Osteoblast (primary cell): Measurements from ENCODE around the gene MPHOSPH8. TPM values are rescaled to one million over a fixed set of nuclear protein-coding genes. Genes with fewer than 3 reads are reported as not detected.
A peak's percentile ranks its signal among the peaks of the same experiment; 100 is the strongest.

ENCODE experiments used
- DNase-seq: peaks from one replicate; pipeline ENCODE4 v3.0.0; 2011; ENCODE audit warnings: low spot score, mixed read lengths; ENCODE audit not compliant: insufficient read length; ENCODE audit errors: missing footprints
- H2AFZ ChIP-seq: 2 replicates; pipeline ENCODE4 v1.6.0; 2011; ENCODE audit warnings: mild to moderate bottlenecking, low read length
- H3K27ac ChIP-seq: 2 replicates; pipeline ENCODE4 v1.5.1; 2011; ENCODE audit warnings: mild to moderate bottlenecking, low read depth, low read length, moderate library complexity
- H3K27me3 ChIP-seq: 2 replicates; pipeline ENCODE4 v1.6.0; 2012; ENCODE audit warnings: mild to moderate bottlenecking, control low read depth, inconsistent platforms, low read length, moderate library complexity; ENCODE audit not compliant: insufficient read depth
- H3K36me3 ChIP-seq: 2 replicates; pipeline ENCODE4 v1.5.1; 2011; ENCODE audit warnings: mild to moderate bottlenecking, low read length, control low read depth, moderate library complexity; ENCODE audit not compliant: insufficient read depth
- H3K4me1 ChIP-seq: 2 replicates; pipeline ENCODE4 v1.5.1; 2011; ENCODE audit warnings: mild to moderate bottlenecking, low read length, control low read depth, moderate library complexity; ENCODE audit not compliant: insufficient read depth
- H3K4me2 ChIP-seq: 2 replicates; pipeline ENCODE4 v1.6.0; 2011; ENCODE audit warnings: mild to moderate bottlenecking, low read length; ENCODE audit not compliant: insufficient read depth
- H3K4me3 ChIP-seq: fragments of 200-600 bp; sonication (generic); 3 replicates; pipeline ENCODE4 v1.5.1; 2012; ENCODE audit warnings: mild to moderate bottlenecking, low read length, inconsistent platforms; ENCODE audit not compliant: insufficient read depth
- H3K79me2 ChIP-seq: 2 replicates; pipeline ENCODE4 v1.6.0; 2012; ENCODE audit warnings: mild to moderate bottlenecking, low read length, control low read depth, inconsistent platforms; ENCODE audit not compliant: insufficient read depth
- H3K9me3 ChIP-seq: 2 replicates; pipeline ENCODE4 v1.5.1; 2011; ENCODE audit warnings: low read depth, low read length, control low read depth
- H4K20me1 ChIP-seq: 2 replicates; pipeline ENCODE4 v1.6.0; 2012; ENCODE audit warnings: mild to moderate bottlenecking, low read length, control low read depth; ENCODE audit not compliant: insufficient read depth
- total RNA-seq: library from RNA; depleted of rRNA; stranded (reverse); fragments of >200 nt; gene quantifications from 2 replicates; pipeline ENCODE4 v1.2.3, GENCODE V29; 2012
- TF ChIP-seq, protein P1 (sequence below): IDR thresholded peaks from 2 replicates; pipeline ENCODE4 v1.5.1; 2011; ENCODE audit warnings: mild to moderate bottlenecking, low read depth, low read length, moderate library complexity; ENCODE audit errors: extremely low read depth

Gene MPHOSPH8
- total RNA-seq, 1 donor: 11.2 TPM

DNA sequence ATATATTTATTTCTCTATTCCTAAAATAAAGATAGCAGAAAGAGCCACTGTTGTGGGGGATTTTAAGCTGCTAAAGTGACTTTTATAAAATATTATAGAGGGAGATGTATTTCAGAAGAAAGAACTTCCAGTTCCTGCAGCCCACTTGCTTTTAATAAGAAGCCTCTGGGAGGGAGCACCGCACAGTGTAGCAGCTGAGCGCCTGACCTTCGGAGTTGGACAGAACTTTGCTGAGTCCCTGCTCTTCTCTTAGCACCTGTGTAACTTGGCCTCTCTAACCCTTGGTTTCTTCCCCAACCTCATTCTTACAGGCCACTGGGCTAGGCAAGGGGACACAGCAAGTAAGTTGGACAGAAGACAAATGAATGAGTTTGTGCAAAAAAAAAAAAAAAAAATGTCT, 37.4 kb upstream of the MPHOSPH8 start:
- Histone ChIP-seq H3K27me3 (no peaks in the 10 kb centered on the region), H3K36me3 (no peaks in the 10 kb centered on the region), H4K20me1 (no peaks in the 10 kb centered on the region), H3K4me1 (peaks cover 5% of the 10 kb centered on the region), H3K79me2 (no peaks in the 10 kb centered on the region), H3K9me3 (no peaks in the 10 kb centered on the region), H3K4me2 (no peak overlapping the region), H3K27ac (no peak overlapping the region), H3K4me3 (no peak overlapping the region), H2AFZ (no peak overlapping the region)
- TF ChIP-seq, protein P1, sequence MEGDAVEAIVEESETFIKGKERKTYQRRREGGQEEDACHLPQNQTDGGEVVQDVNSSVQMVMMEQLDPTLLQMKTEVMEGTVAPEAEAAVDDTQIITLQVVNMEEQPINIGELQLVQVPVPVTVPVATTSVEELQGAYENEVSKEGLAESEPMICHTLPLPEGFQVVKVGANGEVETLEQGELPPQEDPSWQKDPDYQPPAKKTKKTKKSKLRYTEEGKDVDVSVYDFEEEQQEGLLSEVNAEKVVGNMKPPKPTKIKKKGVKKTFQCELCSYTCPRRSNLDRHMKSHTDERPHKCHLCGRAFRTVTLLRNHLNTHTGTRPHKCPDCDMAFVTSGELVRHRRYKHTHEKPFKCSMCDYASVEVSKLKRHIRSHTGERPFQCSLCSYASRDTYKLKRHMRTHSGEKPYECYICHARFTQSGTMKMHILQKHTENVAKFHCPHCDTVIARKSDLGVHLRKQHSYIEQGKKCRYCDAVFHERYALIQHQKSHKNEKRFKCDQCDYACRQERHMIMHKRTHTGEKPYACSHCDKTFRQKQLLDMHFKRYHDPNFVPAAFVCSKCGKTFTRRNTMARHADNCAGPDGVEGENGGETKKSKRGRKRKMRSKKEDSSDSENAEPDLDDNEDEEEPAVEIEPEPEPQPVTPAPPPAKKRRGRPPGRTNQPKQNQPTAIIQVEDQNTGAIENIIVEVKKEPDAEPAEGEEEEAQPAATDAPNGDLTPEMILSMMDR: no peak
- no peak for DNase-seq

DNA sequence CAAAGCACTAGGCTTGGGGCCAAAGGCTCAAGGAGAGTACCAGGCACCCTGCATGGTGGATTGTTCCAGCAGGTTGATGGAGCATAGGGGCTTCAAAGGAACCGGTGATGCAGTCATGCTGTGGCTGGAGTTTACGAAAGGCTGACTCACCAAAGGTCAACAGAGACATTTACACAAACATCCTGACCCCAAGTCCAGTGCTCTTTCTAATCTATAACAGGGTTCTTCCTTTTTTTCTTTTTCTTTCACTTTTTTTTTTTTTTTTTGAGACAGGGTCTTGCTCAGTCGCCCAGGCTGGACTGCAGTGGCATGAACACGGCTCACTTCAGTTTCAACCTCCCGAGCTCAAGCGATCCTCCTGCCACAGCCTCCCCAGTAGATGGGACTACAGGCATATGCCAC, 36.5 kb upstream of the MPHOSPH8 start:
- Histone ChIP-seq H3K27me3 (no peaks in the 10 kb centered on the region), H3K4me1 (peaks cover 5% of the 10 kb centered on the region), H3K4me2 (peak overlapping the region; percentile 41)

DNA sequence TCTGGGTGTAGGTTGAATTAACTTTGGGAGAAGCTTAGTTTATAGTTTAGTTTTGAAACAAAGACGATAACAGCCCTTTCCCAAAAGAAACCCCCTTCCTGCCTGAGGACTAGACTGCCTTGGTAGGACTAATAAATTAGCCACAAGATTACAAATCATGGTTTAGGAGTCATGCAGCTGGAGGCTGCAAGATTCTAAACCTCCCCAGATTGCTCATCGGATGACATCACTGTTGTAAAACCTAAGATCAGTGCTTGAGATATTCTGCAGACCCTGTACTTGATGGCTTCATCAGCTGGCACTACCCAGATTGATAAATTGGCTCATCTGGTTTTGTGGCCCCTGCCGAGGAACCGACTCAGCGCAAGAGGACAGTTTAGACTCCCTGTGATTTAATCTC, 35.9 kb upstream of the MPHOSPH8 start:
- peak; percentile 82 for DNase-seq
- no peaks in the 10 kb centered on the region for H3K79me2 ChIP-seq
- TF ChIP-seq, protein P1: no peak

More for the DNA sequence above, 36.5 kb upstream of the MPHOSPH8 start:
- Histone ChIP-seq H3K36me3 (no peaks in the 10 kb centered on the region), H3K79me2 (no peaks in the 10 kb centered on the region), H3K9me3 (no peaks in the 10 kb centered on the region), H2AFZ (no peak overlapping the region), H4K20me1 (no peaks in the 10 kb centered on the region), H3K4me3 (no peak overlapping the region), H3K27ac (no peak overlapping the region)
- no peak for DNase-seq
- TF ChIP-seq, protein P1: no peak

DNA sequence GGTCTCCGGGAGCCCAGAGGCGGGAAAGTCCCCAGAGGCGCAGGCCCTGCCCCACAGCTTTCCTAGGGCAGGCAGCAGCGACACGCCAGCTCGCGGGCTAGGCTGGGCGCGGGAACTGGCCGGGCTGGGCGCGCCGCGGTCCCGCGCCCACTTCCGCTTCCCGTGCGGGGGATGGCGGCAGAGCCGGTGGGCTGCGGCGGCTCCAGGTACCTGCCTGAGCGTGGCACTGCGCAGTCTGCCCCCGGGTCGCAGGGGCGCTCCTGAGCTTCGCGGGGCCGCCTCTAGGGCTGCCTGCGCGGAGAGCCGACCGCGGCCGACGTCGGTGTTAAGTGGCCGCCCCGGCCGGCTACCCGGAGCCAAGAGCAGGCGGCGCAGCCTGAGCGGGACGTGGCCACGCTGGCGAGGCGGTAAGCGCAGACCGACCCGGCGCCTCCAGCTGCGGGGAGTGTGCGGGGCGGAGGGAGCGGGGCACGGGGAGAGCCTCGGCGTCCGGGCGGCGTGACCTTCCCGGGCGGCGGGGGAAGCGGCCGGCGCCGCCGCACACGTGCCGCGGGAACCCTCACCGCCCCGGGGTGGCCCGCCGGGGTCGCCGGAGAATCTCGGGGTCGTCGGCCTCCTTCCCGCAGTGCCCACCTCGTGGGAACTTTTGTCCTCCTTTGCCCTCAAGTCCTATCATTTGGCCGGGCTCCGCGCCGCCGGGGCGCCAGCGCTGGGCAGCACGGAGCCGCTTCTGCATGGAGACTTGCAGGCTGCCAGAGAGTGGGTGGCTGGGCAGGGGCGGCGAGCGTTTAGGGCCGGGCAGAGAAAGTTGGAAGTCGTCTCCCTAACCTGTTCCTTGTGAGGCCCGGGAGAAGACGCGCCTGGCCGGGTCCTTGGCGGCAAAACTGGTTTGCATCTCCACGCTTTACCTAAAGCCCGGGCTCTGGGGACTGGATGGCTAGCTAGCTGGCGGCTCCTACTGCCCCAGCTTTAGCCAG, 31.4 kb upstream of the MPHOSPH8 start:
- Histone ChIP-seq H3K4me2 (peak overlapping the region; percentile 82), H3K27ac (no peak overlapping the region), H2AFZ (peak overlapping the region; percentile 88), H3K79me2 (no peaks in the 10 kb centered on the region), H4K20me1 (no peaks in the 10 kb centered on the region), H3K9me3 (no peaks in the 10 kb centered on the region), H3K4me1 (peaks cover 5% of the 10 kb centered on the region), H3K27me3 (no peaks in the 10 kb centered on the region), H3K36me3 (no peaks in the 10 kb centered on the region), H3K4me3 (peak overlapping the region; percentile 77)
- DNase-seq: peak; percentile 94
- TF ChIP-seq, protein P1: no peak

More for the DNA sequence above, 35.9 kb upstream of the MPHOSPH8 start:
- peaks cover 5% of the 10 kb centered on the region for H3K4me1 ChIP-seq
- no peaks in the 10 kb centered on the region for H3K9me3 ChIP-seq
- no peaks in the 10 kb centered on the region for H3K27me3 ChIP-seq
- H3K4me2 ChIP-seq: peak overlapping the region; percentile 41
- no peak overlapping the region for H3K4me3 ChIP-seq
- no peak overlapping the region for H3K27ac ChIP-seq
- no peak overlapping the region for H2AFZ ChIP-seq
- H4K20me1 ChIP-seq: no peaks in the 10 kb centered on the region
- no peaks in the 10 kb centered on the region for H3K36me3 ChIP-seq
